ENCODE results near the gene DAB1.

DAB1 gene

DNA sequence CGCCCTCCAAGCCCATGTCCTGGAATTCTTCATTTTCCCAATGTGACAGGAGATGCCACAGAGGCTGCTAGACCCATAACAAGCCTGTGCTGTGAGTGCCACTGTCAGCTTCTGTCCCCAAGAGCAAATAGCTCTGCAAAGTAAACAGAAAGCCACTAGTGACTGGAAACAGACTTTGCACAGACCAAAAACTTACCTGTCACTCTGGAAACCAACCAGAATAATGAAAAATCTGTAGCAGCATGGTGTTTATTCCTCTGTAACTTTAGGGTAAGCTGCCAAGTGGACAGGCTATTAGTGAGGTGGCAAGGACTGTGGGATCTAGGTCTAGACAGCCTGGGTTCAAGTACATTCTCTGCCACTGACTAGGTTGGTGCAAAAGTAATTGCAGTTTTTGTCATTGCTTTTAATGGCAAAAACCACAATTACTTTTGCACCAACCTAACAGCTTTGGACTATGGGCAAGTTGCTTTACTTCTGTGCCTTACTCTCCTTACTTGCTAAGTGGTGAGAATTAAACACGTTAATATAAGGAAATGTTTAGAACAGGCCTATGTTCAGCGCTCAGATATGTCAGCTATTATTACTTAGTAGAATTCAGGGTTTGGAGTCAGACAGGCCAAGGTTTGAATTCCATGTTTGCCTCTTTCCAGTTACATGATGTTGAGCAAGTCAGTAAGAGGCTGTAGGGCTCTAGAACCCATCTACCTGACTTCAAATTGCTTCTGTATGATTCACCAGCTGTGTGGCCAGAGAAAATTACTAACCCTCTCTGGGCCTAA is 457.8 kb downstream of the DAB1 start, which contains the start of gene C8B:
C8B (minus strand) TSS at position 100 of the 782 bp plus-strand sequence; CDS start at position 33, 67 bp downstream.
- DNase-seq = no peak

DNA sequence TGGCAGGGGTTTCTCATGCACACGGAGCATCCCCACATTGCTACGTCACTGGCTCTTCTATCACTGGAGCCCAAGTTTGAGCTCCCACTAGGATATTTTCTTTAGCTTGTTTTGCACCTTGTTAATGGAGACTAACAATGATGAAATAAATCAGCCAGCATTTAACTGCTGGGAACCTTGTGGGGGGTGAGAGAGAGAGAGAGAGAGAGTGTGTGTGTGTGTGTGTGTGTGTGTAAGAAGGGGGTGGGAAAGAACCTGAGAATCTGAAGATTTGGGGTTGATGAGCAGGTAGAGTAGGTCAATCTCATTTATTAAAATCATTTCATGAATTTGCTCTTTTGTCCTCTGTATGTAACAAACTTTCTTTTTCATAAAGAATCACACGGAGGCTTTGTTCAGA is 458.7 kb downstream of the DAB1 start:
- DNase-seq = no peak

DNA sequence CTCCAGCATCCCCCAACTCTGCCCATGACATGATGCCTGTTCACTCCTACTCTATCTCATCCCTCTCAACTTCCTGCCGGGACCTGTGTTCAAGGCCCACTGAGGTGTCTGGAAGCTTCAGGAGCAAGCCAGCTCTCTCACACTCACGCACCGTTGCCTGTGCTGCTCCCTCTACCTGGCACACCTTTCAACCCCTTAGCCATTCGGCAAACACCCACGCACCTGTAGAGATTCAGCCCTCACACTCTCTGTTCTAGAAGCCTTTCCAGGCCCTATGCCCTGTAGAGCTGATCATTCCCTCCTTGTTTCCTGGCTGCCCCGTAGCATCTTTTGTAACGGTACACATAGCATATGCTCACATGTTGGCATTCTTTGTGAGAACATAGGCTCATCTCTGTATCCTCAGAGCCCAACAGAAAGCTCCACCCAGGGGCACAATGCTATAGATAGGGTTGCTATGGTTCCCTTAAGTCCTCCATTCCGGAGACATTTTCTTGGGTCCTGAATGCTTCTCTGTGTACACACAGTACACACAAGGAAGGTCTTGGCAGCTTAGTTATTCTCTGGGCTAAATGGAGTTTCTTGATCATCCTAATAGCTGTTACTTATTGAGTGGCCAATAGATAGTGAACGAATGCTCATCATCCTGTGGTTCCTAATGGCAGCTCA is 459.4 kb downstream of the DAB1 start:
- DNase-seq = no peak

DNA sequence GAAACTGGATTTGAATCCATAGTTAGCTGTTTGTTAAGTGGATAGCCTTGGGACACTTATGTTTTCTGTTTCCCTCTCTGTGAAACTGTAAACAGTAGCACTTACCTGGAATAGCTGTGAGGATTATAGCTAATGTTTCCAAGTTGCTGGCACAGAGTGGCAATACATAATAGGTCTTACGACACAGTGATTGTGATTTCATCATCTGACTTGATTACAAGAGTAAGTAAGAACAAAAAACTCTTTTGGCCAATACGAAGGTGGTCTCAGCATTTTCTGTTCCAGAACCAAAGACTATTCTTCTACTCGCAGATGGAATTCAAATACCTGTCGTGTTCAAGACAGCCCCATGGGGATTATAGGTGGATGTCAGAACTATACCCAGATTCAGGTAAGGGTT is 460.2 kb downstream of the DAB1 start:
- no peak for DNase-seq

DNA sequence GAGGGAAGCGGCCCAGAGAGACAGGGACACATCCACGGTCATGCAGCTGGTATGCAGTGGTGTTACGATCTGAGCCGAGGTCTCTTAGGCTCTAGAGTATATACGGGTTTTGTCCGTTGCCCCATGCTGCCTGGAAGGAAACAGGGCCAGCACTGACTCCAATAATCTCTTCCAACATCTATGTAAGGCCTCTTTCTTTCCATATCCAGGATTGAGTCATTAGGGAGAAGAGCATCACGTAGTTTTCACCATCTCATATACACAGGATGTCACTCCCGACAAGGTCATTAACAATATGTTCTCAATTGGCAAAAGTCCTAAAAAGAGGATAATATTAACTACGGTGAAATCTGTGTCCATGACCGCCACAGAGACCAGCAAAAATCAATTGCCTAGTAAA is 462.4 kb downstream of the DAB1 start:
- no peak for DNase-seq

DNA sequence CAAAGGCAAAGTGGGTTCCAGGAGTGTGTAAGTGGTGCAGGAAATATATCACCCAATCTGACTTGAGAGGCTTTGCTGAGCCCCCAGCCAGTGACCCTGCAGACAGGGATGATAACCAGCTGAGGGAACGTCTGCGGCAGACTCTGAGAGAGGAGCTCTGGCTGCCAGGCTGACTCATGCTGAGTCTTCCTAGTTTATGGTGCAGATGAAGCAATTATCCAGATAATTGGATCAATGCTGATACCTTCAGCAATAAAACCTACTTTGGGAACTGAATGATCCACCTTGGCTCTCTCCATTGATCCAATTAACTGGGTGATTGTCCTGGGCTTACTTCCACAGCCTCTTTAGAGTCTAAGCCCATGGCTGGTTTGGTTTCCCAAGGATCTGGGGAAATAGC is 465.3 kb downstream of the DAB1 start:
- DNase-seq = no peak

DNA sequence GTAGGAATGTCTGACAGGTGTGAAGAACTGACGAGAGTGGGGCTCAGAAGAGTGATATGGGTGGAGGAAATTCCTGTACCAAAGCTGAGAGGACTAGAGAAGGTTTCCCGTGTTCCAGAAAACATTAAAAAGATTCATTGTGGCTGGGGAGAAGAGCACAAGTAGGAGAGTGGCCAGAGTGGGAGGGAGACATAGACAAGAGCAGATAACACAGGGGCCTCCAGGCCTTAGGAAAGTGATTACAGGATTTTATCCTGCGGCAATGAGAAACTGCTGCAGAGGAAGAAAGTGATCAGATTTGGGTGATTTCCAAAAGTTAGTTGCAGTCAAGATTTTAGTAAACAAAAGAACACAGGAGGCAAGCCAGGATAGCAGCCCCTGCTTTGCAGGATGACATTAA is 465.9 kb downstream of the DAB1 start:
- no peak for DNase-seq

DNA sequence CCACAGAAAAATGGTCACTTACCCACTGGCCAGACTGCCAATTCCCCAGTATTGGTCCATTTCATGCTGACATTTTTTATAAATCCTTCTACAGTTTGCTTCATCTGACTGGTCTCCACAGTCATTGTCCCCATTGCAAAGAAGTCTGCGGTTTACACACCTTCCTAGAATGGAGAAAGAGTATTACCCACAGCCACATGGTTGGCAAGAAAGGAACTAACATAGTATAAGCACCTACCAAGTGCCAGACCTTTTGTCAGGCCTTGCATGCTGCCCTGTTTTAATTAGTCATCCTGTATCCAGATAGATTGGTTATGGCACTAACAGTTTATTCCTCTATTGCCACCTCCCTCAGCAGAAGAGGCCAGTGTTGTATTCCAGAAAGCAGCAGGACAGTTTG is 469.2 kb downstream of the DAB1 start:
- DNase-seq = no peak

DNA sequence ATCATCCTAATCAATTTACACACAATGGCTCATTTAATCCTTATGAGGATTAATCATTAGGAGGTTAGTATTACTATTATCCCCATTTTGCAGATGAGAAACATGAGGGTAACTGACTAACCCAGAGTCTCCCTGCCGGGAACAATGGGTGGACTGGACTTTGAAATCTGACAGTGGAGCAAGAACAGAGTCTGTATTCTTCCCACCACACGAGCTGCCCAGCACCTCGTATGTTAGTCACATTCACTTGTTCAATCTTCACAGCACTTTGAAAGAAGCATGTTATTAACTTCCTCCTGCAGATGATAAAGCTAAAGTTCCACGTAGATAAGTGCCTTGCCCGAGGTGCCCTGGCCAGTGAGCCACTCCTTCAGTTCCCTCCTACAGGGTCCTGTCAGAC is 470.5 kb downstream of the DAB1 start:
- DNase-seq = no peak

DNA sequence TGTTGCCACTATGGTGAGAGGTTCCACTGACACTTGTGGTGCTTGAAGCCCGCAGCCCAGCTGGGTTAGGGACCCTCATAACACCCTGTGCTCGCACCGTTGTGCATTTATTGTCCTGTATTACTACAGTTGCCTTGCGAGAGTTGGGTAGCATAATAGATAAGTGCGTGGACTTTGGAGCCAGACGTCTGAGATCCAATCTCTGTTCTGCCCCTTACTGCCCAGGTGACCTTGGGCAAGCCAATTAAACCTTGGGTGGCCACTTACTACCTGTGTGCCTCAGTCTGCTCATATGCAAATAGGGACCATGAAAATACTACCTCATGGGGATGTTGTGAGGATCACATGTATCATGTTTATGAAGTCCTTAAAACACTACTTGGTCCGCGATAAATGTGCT is 471.4 kb downstream of the DAB1 start:
- no peak for DNase-seq

DNA sequence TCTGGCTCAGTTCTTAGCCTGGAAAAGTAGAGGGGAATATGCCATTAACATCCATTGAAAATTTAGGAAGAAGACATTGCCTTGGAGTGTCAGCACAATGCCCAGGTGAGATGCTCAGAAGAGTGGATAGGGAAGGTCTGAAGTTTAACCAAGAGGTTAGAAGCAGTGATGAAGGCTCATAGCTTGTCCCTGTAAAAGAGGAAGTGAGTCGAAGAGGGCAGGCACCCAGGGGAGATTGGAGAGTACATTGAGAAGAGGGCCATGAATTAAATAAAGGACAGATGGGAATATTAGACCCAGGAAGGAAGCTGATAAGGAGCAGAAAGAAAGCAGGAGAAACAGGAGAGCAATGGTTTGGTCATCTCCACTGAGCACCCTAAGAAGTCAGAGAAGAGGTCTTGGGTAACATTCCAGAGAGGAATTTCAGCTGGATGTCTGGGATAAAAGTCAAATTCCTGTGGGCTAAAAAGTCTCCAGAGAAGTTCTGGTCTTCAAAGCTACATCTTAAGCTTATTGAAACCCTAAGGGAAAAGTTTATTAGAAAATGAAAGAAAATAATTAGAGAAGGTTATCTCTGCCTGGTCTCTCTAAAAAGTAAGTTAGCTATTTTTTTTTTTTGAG is 475.3 kb downstream of the DAB1 start:
- DNase-seq = no peak
